HL-60/S4 (cell line): ENCODE measurements around the gene MTERF2.
"Not testable (repeated sequence)": the region's sequence is repeated elsewhere in the genome, so short reads cannot be mapped to it uniquely, and the experiment has no call there.

Source experiments
- in situ Hi-C: fragments of 300-500 bp; cut with MboI; formaldehyde crosslinking; loops from 2 replicates; pipeline ENCODE4 v1.14.3; 2022; ENCODE audit warnings: low sequenced_read_pairs

Gene MTERF2, protein sequence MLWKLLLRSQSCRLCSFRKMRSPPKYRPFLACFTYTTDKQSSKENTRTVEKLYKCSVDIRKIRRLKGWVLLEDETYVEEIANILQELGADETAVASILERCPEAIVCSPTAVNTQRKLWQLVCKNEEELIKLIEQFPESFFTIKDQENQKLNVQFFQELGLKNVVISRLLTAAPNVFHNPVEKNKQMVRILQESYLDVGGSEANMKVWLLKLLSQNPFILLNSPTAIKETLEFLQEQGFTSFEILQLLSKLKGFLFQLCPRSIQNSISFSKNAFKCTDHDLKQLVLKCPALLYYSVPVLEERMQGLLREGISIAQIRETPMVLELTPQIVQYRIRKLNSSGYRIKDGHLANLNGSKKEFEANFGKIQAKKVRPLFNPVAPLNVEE

DNA sequence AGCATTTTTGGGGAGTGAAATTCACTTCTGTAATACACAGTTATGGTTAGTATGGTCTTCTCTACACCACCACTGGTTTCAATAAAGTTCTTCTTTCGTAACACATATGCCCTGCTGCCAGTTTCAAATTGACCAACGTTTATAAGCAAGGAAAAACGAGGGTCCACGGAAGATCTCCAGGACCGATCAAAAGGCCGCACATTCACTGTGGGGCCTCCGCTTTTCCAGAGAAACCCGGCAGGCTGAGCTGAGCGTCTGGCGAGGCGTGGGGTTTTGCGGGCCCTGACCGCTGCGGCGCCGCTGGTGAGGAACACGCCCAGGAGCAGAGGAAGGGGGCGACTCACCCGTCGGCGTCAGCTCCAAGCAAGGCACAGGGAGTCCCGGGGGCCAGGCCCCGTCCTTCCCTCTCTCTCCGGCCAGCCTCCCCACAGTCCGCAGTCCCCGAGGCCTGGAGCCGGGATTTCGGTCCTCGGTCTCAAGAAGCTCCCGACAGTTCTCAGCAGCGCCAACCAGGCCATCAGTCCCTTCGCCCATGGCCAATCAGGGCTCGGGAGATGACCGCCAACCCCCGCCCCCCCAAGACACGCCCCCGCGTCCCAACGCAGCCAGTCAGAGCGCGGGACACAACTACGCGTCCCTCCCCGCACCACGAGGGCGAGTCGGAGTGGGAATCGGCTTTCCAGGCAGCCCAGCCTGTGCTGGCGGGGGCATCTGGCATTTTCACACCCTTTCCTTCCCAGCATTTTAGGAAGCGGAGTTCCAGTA, at the start of gene MTERF2:
Gene MTERF2, minus strand, starts transcription at position 522 of the 765 bp plus-strand sequence. CDS start 8,432 bp downstream, outside the sequence.
- in situ Hi-C loops = no loop called here

GRCh38 chr12:107035733-107036132, 48.8 kb upstream of the MTERF2 start:
- in situ Hi-C loops = no loop called here

DNA sequence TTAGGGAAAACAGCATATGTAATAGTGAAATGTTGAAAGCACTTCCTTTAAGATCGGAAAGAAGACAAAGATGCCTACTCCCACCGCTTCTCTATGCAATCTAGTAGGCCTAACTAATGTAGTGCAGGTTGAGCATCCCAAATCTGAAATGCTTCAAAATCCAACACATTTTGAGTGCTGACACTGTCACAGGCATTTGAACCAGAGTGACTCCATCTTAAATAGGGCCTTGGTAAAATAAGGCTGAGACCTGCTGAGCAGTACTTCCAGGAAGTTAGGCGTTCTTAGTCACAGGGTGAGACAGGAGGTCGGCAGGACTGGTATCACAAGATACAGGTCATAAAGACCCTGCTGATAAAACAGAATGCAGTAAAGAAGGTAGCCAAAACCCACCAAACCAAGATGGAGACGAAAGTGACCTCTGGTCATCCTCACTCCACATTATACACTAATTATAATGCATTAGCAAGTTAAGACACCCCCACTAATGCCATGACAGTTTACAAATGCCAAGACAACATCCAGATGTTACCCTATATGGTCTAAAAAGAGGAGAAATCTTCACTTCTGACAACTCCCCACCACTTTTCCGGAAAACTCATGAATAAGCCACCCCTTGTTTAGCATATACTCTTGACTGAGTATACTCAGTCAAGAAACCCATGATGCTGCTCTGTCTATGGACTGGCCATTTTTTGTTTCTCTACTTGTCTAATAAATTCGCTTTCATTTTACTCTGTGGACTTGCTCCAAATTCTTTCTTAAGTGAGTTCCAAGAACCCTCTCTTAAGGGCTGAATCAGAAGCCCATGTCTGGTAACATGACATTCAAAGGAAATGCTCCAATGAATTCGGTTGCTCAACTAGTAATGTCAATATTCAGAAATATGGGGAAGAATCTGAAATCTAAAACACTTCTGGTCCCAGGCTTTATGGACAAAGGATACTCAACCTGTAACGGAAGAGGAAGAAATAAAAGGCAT, 47.1 kb upstream of the MTERF2 start:
- in situ Hi-C loops = no loop called here

GRCh38 chr12:107032266-107032665, 45.3 kb upstream of the MTERF2 start:
- in situ Hi-C loops = no loop called here

GRCh38 chr12:107031061-107031460, 44.1 kb upstream of the MTERF2 start:
- in situ Hi-C loops = no loop called here

GRCh38 chr12:107029081-107029480, 42.1 kb upstream of the MTERF2 start:
- in situ Hi-C loops = no loop called here

DNA sequence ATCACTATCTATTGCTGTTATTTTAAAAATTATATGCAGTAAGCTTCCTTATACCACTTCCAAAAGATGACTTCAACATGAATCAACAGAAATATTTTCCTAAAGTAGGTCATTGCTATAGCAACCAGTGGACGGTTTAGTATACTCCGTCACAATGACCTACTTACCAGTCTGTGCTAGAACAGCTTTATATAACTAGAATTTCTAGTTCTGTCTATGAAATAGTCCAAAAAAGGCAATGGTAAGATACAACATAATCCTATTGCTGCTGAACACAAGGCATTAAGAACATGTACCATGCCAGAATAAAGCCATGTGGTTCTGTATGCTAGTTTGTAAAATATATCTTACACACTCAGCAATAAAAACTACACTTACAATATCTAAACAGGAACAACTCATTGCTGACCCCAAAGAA, 40.7 kb upstream of the MTERF2 start:
- in situ Hi-C loops = no loop called here

- in situ Hi-C loops = no loop called here
Measured at GRCh38 chr12:107026806-107027635, 40.1 kb upstream of the MTERF2 start.

DNA sequence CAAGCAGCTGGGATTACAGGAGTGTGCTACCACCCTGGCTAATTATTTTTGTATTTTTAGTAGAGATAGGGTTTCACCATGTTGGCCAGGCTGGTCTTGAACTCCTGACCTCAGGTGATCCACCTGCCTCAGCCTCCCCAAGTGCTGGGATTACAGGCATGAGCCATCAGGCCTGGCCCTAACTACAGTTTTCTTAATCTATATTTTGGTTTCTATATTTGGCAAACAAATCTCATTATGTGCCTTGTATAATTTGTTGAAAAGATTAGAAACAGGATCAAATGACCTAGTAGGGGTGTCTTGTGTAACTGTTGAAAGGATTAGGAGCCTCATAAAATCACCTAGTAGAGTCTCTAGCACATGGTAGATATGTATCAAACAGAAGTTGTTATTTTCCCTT, 39.4 kb upstream of the MTERF2 start:
- in situ Hi-C loops = not testable (repeated sequence)

- in situ Hi-C loops = no loop called here
Measured at GRCh38 chr12:107025671-107026070, 38.7 kb upstream of the MTERF2 start.

- in situ Hi-C loops = no loop called here
Measured at GRCh38 chr12:107019546-107019945, 32.6 kb upstream of the MTERF2 start.

DNA sequence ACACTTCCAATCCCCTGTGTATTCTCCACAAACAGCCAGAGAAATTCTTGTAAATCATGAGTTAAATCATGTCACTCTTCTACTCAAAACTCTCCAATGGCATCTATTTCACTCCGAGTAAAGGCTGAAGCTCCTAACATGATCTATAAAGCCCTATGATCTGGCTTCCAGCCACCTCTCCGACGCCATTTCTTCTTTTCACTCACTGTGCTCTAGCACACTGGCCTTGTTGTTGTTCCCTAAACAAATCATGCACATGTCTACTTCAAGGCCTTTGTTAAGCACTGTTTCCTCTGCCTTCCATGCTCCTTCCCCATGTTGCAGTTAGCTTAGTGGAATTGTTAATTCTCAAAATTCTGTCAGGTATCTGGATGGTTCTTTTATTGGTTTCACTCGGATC, 30.1 kb upstream of the MTERF2 start:
- in situ Hi-C loops = no loop called here

- in situ Hi-C loops = no loop called here
Measured at GRCh38 chr12:107014055-107014454, 27.1 kb upstream of the MTERF2 start.

- in situ Hi-C loops = no loop called here
Measured at GRCh38 chr12:107012736-107013425, 25.9 kb upstream of the MTERF2 start.

DNA sequence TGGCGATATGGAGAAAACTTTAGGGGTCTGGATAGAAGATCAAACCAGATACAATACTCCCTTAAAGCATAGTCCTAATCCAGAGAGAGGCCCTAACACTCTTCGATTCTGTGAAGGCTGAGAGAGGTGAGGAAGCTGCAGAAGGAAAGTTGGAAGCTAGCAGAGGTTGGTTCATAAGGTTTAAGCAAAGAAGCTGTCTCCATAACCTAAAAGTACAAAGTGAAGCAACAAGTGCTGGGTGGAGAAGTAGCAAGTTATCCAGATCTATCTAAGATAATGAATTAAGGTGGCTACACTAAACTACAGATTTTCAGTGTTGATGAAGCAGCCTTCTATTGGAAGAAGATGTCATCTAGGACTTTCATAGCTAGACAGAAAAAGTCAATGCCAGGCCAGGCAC, 24.6 kb upstream of the MTERF2 start:
- in situ Hi-C loops = no loop called here

DNA sequence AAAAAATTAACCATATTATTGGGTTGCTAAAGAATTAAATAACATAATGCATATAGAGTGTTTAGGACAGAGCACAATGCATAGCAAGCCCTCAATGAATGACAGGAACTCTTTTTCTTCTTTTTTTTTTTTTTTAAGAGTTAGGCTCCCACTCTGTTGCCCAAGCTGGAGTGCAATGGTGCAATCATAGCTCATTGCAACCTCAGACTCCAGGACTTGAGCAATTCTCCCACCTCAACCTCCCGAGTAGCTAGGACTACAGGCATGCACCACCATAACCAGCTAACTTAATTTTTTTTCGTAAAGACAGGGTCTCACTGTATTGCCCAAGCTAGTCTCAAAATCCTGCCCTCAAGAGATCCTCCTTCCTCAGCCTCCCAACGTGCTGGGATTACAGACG, 20.5 kb upstream of the MTERF2 start:
- in situ Hi-C loops = no loop called here

GRCh38 chr12:107002665-107003064, 15.7 kb upstream of the MTERF2 start:
- in situ Hi-C loops = not testable (repeated sequence)

DNA sequence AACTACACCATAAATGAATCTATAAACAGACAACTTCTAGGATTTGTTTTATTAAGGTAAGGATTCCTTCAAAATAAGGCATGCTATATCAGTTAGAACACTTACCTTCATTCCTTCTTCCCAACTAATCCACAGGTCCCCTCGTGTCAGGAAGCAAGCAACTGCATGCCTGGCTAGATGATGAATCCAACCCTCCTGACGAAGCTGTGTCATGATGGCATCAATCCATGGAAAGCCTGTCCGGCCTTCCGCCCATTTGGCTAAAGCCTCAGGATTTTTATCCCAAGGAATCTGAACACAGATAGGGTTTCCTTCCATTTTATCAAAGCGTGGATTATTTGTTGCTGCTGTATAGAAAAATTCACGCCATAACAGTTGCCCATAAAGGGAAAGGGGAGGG, 12.5 kb upstream of the MTERF2 start:
- in situ Hi-C loops = no loop called here

GRCh38 chr12:106997916-106998315, 11.0 kb upstream of the MTERF2 start:
- in situ Hi-C loops = no loop called here

DNA sequence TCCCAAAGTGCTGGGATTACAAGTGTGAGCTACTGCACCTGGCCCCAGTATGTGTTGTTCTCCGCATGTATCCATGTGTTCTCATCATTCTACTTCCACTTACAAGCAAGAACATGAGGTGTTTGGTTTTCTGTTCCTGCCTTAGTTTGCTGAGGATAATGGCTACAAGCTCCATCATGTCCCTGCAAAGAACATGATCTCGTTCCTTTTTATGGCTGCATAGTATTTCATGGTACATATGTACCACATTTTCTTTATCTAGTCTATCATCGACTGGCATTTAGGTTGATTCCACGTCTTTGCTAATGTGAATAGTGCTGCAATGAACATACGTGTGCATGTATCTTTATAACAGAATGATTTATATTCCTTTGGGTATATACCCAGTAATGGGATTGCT, 9.2 kb upstream of the MTERF2 start:
- in situ Hi-C loops = not testable (repeated sequence)
